Endothelial cell of umbilical vein (primary cell): ENCODE measurements around the gene NUDT5.

Experiments
- EZH2 ChIP-seq: IDR thresholded peaks from 2 replicates; pipeline ENCODE4 v1.6.1; 2012; ENCODE audit warnings: borderline replicate concordance, low read depth, mild to moderate bottlenecking, moderate library complexity, low read length, inconsistent platforms; ENCODE audit not compliant: severe bottlenecking
- GATA2 ChIP-seq: IDR thresholded peaks from 2 replicates; pipeline ENCODE4 v1.7.0; 2011; ENCODE audit warnings: low read depth, mild to moderate bottlenecking, moderate library complexity, mixed read lengths, low read length; ENCODE audit not compliant: insufficient read length, insufficient read depth
- JUN ChIP-seq: IDR thresholded peaks from 2 replicates; pipeline ENCODE4 v1.6.1; 2011; ENCODE audit warnings: borderline replicate concordance, low read depth; ENCODE audit not compliant: insufficient read length, insufficient read depth
- POLR2A ChIP-seq: IDR thresholded peaks from 2 replicates; pipeline ENCODE4 v1.6.1; 2012; ENCODE audit warnings: low read depth, mild to moderate bottlenecking, control low read depth, low read length
- POLR2AphosphoS5 ChIP-seq: IDR thresholded peaks from 2 replicates; pipeline ENCODE4 v1.6.1; 2012; ENCODE audit warnings: low read depth, mild to moderate bottlenecking, control low read depth, low read length, moderate library complexity; ENCODE audit not compliant: insufficient read depth
- TF ChIP-seq, protein P1 (sequence below), 2 donors: IDR thresholded peaks; 1 replicate in 1 of 2; 2 replicates in 1 of 2; pipeline ENCODE4 v1.5.1; 2011; ENCODE audit warnings: low read length in 2 of 2, mild to moderate bottlenecking in 2 of 2, moderate library complexity in 2 of 2, control low read depth in 1 of 2, inconsistent platforms in 1 of 2, low read depth in 1 of 2; ENCODE audit not compliant: insufficient read depth in 1 of 2; ENCODE audit errors: extremely low read depth in 1 of 2
- TF ChIP-seq, protein P2 (sequence below): IDR thresholded peaks from 2 replicates; pipeline ENCODE4 v1.6.1; 2011; ENCODE audit not compliant: insufficient read depth, insufficient read length

DNA sequence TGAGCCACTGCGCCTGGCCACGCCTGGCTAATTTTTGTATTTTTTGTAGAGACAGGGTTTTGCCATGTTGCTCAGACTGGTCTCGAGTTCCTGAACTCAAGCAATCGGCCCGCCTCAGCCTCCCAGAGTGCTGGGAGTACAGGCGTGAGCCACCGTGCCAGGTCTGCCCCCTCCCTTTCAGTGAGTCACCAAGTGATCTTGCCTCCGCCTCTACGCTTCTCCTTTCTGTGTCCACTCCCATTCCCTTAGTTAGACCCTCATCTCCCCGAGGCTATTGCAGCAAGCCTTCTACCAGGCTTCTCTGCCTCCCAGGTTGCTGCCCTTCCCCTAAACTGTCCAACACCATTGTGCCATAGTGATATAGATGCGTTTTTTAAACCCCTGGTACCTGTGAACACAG, 33.2 kb upstream of the NUDT5 start:
- TF ChIP-seq, protein P1, sequence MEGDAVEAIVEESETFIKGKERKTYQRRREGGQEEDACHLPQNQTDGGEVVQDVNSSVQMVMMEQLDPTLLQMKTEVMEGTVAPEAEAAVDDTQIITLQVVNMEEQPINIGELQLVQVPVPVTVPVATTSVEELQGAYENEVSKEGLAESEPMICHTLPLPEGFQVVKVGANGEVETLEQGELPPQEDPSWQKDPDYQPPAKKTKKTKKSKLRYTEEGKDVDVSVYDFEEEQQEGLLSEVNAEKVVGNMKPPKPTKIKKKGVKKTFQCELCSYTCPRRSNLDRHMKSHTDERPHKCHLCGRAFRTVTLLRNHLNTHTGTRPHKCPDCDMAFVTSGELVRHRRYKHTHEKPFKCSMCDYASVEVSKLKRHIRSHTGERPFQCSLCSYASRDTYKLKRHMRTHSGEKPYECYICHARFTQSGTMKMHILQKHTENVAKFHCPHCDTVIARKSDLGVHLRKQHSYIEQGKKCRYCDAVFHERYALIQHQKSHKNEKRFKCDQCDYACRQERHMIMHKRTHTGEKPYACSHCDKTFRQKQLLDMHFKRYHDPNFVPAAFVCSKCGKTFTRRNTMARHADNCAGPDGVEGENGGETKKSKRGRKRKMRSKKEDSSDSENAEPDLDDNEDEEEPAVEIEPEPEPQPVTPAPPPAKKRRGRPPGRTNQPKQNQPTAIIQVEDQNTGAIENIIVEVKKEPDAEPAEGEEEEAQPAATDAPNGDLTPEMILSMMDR (IDR thresholded peaks at IDR 0.05; ENCODE audit: extremely low read depth in 1 of 2, insufficient read depth in 1 of 2, low read depth in 1 of 2, low read length in 2 of 2) = no peak
- TF ChIP-seq POLR2AphosphoS5 = no peak
- TF ChIP-seq EZH2 = no peak
- TF ChIP-seq, protein P2, sequence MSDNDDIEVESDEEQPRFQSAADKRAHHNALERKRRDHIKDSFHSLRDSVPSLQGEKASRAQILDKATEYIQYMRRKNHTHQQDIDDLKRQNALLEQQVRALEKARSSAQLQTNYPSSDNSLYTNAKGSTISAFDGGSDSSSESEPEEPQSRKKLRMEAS = no peak
- TF ChIP-seq POLR2A = no peak
- TF ChIP-seq GATA2 = no peak
- no peak for TF ChIP-seq JUN
